GM18498 (cell line): ENCODE measurements around the gene CUX1.
"Not testable (repeated sequence)": the region's sequence is repeated elsewhere in the genome, so short reads cannot be mapped to it uniquely, and the experiment has no call there.

Experiments
- ATAC-seq: cut with Tn5 transposase; IDR thresholded peaks from one replicate; pipeline ENCODE4 v1.9.1; 2021; ENCODE audit warnings: mild to moderate bottlenecking, moderate library complexity; ENCODE audit not compliant: unreplicated experiment

The CUX1 gene

GRCh38 chr7:101998906-101999240, 181.4 kb downstream of the CUX1 start:
- no peak for ATAC-seq

GRCh38 chr7:101999393-101999792, 182.0 kb downstream of the CUX1 start:
- ATAC-seq, result no peak

GRCh38 chr7:102000123-102000522, 182.7 kb downstream of the CUX1 start:
- ATAC-seq, result no peak

DNA sequence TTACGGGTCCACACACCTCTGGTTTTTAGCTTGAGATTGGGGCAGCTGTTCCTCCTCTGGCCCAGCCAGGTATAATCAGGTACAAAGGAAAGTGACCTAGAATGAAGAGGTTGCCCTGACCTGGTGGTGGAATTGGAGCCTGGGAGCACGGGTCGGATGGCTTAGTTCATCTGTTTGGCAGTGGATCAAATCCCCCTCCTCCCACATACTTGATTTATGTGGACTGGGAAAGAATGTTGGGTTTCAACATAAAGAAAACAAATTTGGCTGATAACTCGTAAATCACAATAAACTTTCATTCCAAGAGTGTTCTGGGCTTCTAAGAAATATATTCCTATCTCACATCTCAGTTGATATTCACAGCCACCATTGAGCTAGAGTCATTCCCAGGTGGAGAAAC, 186.8 kb downstream of the CUX1 start:
- no peak for ATAC-seq

DNA sequence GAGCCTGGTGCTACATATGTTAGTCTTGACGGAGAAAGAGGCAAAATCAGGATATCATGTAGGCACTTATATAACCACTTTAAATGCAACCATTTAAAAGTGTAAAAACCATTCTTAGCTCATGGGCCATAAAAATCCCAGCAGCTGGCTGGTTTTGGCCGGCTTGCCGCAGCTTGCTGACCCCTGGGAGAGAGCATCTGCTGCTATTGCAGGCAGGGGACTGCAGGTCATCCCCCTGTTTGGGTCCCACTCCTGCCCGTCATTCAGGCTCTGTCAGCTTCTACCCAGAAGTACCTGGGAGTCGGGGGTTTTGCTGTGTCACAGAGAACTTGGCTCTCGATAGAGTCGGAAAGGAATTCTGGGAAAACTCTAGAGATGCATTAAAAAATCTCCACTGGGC, 187.4 kb downstream of the CUX1 start:
- no peak for ATAC-seq

GRCh38 chr7:102005933-102006480, 188.6 kb downstream of the CUX1 start:
- ATAC-seq, result no peak

- ATAC-seq, result no peak
These were observed 189.3 kb downstream of the CUX1 start for GRCh38 chr7:102006695-102007094.

DNA sequence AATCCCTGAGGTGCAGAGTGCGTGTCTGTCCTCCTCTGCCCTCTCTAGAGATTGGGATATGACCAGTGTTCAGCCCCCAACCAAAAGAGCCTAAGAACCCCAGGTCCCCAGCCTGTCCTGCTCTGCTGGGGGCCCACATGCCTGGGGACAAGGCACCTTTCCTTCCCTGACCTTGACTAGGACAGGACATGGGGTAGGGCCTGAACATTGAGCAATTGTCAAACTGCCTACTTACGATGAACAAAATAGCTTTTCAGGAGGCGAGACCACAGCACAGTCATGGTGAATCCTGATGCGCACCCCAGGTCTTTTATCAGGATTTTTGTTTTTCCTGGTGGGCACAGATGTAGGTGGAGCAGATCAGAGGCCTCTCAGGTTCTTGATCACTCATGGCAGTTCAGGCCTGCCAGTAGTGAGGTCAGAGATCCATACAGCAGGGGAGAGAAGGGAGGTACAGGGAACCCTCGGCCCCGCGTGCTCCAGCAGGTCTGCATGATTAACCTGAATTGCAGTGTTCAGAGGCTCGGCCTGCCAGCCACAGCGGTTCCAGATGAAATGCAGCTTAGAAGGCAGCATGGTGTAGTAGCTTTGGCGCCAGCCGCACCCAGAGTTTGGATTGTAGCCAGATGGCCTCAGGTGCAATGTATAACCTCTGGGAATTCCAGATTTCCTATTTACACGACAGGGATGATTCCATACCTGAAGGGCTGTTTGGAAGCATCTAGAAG, 191.3 kb downstream of the CUX1 start:
- ATAC-seq, result no peak

DNA sequence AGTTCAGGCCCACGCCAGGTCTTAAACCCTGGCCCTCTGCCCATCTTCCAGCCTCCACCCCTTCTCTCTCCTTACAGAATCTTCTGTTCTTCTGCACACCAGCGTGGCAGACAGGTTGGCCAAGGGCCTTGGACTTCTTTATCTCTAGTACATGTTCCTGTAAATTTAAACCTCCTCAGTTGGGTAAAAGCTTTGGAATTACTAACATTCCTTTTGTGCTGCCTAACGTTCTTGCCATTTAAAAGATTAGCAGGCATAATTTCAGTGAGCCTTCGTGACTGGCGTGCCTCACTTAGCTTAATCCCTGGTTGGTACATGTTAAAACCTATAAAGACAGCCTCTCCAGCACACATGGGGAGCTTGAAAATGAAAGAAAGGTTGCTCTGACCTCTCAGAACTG, 192.2 kb downstream of the CUX1 start:
- ATAC-seq, result no peak

DNA sequence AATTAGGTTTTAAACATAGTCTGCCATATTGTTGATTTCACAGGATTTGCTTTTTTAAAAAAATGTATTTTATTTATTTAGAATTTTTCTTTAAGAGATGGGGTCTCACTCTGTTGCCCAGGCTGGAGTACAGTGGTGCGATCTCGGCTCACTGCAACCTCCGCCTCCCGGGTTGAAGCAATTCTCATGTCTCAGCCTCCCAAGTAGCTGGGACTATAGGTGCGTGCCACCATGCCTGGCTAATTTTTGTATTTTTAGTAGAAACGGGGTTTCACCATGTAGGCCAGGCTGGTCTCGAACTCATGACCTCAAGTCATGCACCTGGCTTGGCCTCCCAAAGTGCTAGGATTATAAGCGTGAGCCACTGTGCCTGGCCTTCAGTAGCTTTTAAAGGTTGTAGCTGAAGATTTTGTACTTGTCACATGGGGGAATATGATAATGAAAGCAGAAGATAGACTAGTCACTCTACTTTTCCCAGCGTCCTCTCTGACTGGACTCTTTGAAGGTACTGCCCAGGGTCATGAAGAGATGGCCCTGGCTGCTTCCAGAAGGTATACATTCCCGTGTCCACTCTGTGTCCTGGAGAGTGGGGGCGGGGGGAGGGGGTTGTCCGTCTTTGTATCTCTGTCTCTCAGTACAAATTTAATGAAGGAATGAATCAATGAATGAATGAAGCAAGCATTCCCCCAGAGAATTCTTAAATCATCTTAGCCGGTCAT, 194.8 kb downstream of the CUX1 start:
- ATAC-seq, result not testable (repeated sequence)

GRCh38 chr7:102012941-102013461, 195.6 kb downstream of the CUX1 start:
- no peak for ATAC-seq

DNA sequence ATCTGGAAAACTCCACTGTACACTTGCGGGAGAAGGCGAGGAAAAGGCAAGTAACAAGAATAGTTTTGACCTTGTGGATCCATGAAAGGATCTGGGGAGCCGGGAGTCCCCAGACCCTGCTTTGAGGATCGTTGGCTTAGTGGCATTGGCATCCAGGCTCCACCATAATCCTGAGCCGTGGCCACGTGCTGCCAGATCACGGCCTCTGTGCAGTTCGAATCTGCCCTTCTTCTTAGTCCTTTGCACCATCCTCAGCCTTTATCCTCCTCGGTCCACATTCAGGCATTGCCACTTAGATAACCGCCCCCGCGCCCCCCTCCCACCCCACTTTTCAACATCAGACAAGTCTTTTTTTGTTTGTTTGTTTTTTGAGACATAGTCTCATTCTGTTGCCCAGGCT, 201.4 kb downstream of the CUX1 start:
- no peak for ATAC-seq

GRCh38 chr7:102019461-102019860, 202.0 kb downstream of the CUX1 start:
- ATAC-seq, result no peak

- ATAC-seq, result no peak
These were observed 204.6 kb downstream of the CUX1 start for GRCh38 chr7:102021841-102022618.

DNA sequence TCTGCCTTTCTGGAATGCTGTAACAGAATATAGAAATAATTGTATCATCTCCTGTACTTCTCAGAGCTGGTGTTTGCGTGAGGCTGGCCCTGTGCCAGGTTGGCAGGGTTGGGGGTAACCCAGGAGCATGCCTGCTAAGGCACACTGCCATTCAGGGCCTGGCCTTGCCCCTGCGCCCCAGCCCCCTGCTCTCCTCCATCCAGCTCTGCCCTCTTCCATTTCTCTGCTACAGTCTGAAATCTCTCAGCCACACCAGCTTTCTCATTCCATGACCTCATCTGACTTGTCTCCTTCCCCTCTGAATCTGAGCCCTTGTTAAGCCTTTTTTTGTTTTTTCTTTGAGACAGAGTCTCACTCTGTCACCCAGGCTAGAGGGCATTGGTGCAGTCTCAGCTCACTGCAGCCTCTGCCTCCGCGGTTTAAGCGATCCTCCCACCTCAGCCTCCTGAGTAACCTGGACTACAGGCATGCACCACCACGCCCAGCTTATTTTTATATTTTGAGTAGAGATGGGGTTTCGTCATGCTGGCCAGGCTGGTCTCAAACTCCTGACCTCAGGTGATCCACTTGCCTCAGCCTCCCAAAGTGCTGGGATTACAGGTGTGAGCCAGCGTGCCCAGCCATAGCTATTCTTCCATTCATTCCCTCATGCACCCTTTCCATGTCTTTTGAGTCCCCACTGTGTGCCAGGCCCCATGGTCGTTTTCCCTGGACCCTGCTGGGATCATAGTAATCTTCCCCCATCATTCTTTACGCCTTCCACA, 206.8 kb downstream of the CUX1 start:
- ATAC-seq, result no peak

GRCh38 chr7:102024769-102025391, 207.5 kb downstream of the CUX1 start:
- ATAC-seq, result no peak

DNA sequence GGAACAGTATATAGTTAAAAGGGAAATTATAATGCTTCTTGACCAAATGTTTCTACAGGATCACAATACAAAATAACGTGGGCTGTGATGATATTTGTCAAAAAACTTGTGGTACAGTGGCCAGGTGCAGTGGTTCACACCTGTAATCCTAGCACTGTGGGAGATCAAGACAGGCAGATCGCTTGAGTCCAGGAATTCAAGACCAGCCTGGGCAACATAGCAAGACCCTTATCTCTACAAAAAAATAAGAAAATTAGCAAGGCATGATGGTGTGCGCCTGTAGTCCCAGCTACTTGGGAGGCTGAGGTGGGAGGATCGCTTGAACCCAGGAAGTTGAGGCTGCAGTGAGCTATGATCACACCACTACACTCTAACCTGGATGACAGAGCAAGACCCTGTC, 208.4 kb downstream of the CUX1 start:
- ATAC-seq, result not testable (repeated sequence)

GRCh38 chr7:102028206-102028826, 210.9 kb downstream of the CUX1 start:
- no peak for ATAC-seq

DNA sequence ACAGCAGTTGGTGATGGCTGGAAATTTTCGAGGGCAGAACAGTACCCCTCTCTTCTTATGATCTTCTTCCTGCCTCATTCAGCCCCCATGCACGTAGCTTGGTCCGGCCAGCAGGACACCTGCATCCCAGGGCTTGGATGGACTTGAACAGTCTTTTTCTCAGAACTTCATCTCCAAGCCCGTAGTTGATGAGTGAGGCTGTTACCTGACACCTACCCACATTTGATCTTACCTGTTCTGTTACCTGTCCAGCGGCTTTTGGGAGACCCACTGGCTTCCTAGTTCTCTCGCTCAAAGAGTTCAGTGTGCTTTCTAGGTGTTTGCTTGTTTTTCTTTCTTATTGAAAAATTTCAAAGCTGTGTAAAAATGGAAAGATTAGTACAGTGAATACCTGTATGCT, 212.2 kb downstream of the CUX1 start:
- no peak for ATAC-seq

DNA sequence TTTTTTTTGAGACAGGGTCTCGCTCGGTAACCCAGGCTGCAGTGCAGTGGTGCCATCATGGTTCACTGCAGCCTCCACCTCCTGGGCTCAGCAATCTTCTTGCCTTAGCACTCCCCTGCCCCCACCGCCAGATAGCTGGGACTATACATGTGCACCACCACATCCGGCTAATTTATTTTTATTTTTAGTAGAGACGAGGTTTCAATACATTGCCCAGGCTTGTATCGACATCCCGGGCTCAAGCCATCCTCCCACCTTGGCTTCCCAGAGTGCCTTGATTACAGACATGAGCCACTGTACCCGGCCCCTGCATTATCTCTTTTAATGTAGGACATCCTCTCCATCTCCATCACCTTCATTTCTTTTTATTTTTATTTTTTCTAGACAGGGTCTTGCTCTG, 213.3 kb downstream of the CUX1 start:
- no peak for ATAC-seq
